ENCODE measurements around the gene CEBPE.

Gene CEBPE

DNA sequence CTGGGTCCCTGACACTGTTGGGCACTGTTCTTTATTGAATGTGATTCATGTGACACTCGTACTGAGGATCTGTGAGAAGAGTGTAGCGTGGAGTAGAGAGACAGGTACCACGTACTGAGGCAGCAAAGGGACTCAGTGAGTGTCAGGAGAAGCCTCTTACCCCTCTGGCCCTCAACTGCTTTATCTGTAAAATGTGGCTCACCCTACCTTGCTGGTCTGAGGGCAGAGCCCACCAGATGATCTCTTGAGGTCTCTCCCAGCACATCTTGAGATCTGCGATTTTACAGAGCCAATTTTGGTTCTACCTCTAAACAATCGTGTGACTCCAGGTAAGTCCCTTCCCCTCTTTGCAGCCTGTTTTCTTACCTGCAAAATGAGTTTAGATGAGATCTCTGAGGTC lies 3.1 kb downstream of the CEBPE start:
- TF ChIP-seq, protein P1, sequence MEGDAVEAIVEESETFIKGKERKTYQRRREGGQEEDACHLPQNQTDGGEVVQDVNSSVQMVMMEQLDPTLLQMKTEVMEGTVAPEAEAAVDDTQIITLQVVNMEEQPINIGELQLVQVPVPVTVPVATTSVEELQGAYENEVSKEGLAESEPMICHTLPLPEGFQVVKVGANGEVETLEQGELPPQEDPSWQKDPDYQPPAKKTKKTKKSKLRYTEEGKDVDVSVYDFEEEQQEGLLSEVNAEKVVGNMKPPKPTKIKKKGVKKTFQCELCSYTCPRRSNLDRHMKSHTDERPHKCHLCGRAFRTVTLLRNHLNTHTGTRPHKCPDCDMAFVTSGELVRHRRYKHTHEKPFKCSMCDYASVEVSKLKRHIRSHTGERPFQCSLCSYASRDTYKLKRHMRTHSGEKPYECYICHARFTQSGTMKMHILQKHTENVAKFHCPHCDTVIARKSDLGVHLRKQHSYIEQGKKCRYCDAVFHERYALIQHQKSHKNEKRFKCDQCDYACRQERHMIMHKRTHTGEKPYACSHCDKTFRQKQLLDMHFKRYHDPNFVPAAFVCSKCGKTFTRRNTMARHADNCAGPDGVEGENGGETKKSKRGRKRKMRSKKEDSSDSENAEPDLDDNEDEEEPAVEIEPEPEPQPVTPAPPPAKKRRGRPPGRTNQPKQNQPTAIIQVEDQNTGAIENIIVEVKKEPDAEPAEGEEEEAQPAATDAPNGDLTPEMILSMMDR (IDR thresholded peaks at IDR 0.05; ENCODE audit: poor library complexity, severe bottlenecking): no peak
- ATAC-seq (ENCODE audit: low read depth): no peak
- no peaks in the 10 kb centered on the region for H3K27me3 ChIP-seq (ENCODE audit: insufficient read depth, poor library complexity, severe bottlenecking)
- peaks cover 26% of the 10 kb centered on the region for H3K4me1 ChIP-seq (ENCODE audit: insufficient read depth, poor library complexity, severe bottlenecking)
- no peak for DNase-seq (ENCODE audit: low spot score)
- H3K27ac ChIP-seq (ENCODE audit: poor library complexity, severe bottlenecking): peak overlapping the region; percentile 83
- H3K36me3 ChIP-seq (ENCODE audit: low read depth): no peaks in the 10 kb centered on the region
- H3K4me3 ChIP-seq (ENCODE audit: severe bottlenecking): no peak overlapping the region
- no peaks in the 10 kb centered on the region for H3K9me3 ChIP-seq (ENCODE audit: severe bottlenecking)

DNA sequence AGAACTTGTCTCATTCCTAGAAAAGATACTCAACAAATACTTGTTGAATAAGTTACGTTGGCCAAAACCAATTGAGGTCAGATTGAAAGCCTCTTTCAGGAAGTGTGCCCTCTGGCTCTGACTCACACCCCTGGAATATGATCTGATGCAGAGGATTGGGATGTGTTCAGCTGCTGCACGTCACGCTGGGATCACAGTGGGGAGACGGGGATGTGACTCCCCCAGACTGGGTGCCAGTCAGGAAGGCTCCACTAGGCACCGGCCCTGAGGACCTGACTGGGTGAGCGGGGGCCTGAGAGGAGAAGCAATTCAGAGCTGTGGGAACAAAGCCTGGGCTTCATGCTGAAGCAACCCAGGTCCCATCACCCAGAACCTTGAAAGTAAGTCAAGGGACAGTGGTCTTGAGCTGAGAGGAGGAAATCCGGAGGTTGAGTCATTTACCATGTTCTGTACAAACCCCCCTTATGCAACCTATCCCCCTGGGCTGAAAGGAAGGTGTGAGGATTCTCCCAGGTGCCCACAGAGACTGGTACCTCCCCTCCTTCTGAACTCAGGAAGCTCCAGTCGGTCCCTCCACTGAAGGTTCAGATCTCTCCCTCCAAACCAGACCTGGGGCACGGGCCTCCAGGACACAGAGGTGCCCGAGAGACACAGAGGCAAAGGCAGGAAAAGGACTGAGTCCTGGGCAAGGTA lies 3.9 kb downstream of the CEBPE start:
- Histone ChIP-seq H3K9me3 (ENCODE audit: severe bottlenecking) (no peaks in the 10 kb centered on the region), H3K4me1 (ENCODE audit: insufficient read depth, poor library complexity, severe bottlenecking) (peaks cover 26% of the 10 kb centered on the region), H3K4me3 (ENCODE audit: severe bottlenecking) (no peak overlapping the region), H3K27ac (ENCODE audit: poor library complexity, severe bottlenecking) (peak overlapping the region; percentile 83), H3K36me3 (ENCODE audit: low read depth) (no peaks in the 10 kb centered on the region), H3K27me3 (ENCODE audit: insufficient read depth, poor library complexity, severe bottlenecking) (no peaks in the 10 kb centered on the region)
- DNase-seq (ENCODE audit: low spot score) (peak; percentile 95), ATAC-seq (ENCODE audit: low read depth) (peak; percentile 94)
- TF ChIP-seq, protein P1 (IDR thresholded peaks at IDR 0.05; ENCODE audit: poor library complexity, severe bottlenecking): no peak

DNA sequence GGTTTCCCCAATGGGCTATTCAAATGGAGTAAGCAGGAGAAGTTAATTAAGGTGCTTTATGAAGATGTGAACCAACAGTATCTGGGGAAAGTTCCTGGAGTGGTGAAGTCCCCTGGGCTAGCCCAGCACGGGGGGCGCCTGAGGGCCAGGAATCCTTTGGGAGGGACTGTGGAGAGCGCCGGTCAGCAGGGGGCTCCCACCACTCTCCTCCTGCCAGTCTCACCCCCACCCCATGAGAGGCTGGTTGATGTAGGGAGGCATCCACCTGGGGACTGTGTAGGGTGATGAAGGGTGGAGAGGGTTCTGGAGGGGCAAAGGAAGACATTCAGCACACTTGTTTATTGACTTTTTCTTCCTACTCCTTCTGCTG lies 4.4 kb downstream of the CEBPE start:
- ATAC-seq (ENCODE audit: low read depth): no peak
- Histone ChIP-seq H3K4me3 (ENCODE audit: severe bottlenecking) (no peak overlapping the region), H3K27ac (ENCODE audit: poor library complexity, severe bottlenecking) (peak overlapping the region; percentile 83)

DNA sequence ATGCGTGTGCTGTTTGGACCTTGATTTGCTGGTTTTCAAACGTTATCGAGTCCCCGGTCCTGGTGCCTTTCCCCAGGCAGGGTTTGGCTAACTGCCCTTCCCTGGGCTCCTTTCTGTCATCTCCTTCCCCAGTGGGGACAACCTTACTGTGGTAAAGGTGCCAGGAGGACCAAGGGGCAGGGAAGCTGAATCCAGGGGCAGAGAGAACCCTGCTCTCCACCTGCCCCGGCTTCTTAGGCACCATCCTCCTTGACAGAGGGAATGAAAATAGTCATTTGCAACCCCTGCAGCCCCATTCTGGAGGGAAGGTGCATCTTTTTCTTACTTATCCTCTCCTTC lies 5.0 kb downstream of the CEBPE start:
- H3K36me3 ChIP-seq (ENCODE audit: low read depth): no peaks in the 10 kb centered on the region
- no peak for DNase-seq (ENCODE audit: low spot score)
- TF ChIP-seq, protein P1 (IDR thresholded peaks at IDR 0.05; ENCODE audit: poor library complexity, severe bottlenecking): no peak
- H3K4me1 ChIP-seq (ENCODE audit: insufficient read depth, poor library complexity, severe bottlenecking): peaks cover 26% of the 10 kb centered on the region
- no peak for ATAC-seq (ENCODE audit: low read depth)
- H3K27ac ChIP-seq (ENCODE audit: poor library complexity, severe bottlenecking): peak overlapping the region; percentile 83
- no peak overlapping the region for H3K4me3 ChIP-seq (ENCODE audit: severe bottlenecking)
- H3K9me3 ChIP-seq (ENCODE audit: severe bottlenecking): no peaks in the 10 kb centered on the region
- H3K27me3 ChIP-seq (ENCODE audit: insufficient read depth, poor library complexity, severe bottlenecking): no peaks in the 10 kb centered on the region

More for the DNA sequence above, 4.4 kb downstream of the CEBPE start:
- Histone ChIP-seq H3K9me3 (ENCODE audit: severe bottlenecking) (no peaks in the 10 kb centered on the region), H3K4me1 (ENCODE audit: insufficient read depth, poor library complexity, severe bottlenecking) (peaks cover 26% of the 10 kb centered on the region), H3K36me3 (ENCODE audit: low read depth) (no peaks in the 10 kb centered on the region), H3K27me3 (ENCODE audit: insufficient read depth, poor library complexity, severe bottlenecking) (no peaks in the 10 kb centered on the region)
- DNase-seq (ENCODE audit: low spot score): no peak
- TF ChIP-seq, protein P1 (IDR thresholded peaks at IDR 0.05; ENCODE audit: poor library complexity, severe bottlenecking): no peak

DNA sequence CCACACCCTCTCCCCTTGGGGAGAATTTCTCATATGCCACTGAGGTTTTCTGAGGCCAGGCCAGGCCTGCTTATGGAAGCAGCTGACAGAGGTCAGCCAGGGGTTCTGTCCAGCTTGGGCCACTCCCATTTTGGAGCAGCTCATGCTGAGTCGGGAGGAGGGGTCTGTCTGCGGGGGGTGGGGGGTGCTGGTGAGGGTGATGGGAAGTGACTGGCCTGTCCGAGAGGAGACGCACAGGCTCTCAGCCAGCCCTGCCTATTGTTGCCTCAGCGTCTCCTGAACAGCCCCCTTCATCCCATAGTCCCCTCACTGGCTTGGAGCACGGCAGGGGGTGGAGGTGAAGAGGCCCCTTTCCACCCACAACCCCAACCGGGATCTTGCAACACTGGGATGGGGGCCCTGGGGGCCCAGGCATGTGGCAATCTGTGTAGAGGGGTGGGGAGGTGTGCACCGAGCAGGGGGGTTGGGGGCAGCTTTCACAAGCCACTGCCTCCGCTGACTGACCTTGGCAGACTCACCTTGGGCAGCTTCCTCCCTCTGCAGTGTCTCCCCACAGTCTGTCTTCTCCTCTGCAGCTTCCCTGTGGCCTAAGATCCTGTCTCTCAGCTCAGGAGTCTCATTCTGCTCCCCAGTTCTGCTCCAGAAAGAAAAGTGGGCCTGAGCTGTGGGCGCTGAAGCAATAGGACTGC lies 5.5 kb downstream of the CEBPE start:
- peak overlapping the region; percentile 83 for H3K27ac ChIP-seq (ENCODE audit: poor library complexity, severe bottlenecking)
- H3K4me1 ChIP-seq (ENCODE audit: insufficient read depth, poor library complexity, severe bottlenecking): peaks cover 26% of the 10 kb centered on the region
- TF ChIP-seq, protein P1 (IDR thresholded peaks at IDR 0.05; ENCODE audit: poor library complexity, severe bottlenecking): no peak
- no peaks in the 10 kb centered on the region for H3K27me3 ChIP-seq (ENCODE audit: insufficient read depth, poor library complexity, severe bottlenecking)
- DNase-seq (ENCODE audit: low spot score) (no peak), ATAC-seq (ENCODE audit: low read depth) (no peak)
- no peaks in the 10 kb centered on the region for H3K9me3 ChIP-seq (ENCODE audit: severe bottlenecking)
- H3K36me3 ChIP-seq (ENCODE audit: low read depth): no peaks in the 10 kb centered on the region
- H3K4me3 ChIP-seq (ENCODE audit: severe bottlenecking): no peak overlapping the region
